Panc1 (cell line): ENCODE measurements around the gene ZNF469.

Experiments
- CTCF ChIP-seq: fragments of 450-650 bp; IDR thresholded peaks from 2 replicates; pipeline ENCODE4 v1.5.1; 2017; ENCODE audit warnings: mild to moderate bottlenecking
- REST ChIP-seq, 2 experiments: IDR thresholded peaks; 2 replicates each; pipeline ENCODE4 v1.6.1; 2011 to 2012; ENCODE audit warnings: low read depth in 2 of 2, control low read depth in 1 of 2, low read length in 1 of 2, mild to moderate bottlenecking in 1 of 2, moderate library complexity in 1 of 2; ENCODE audit not compliant: insufficient read depth in 1 of 2

- TF ChIP-seq CTCF (no peak), REST (IDR thresholded peaks at IDR 0.05; ENCODE audit: insufficient read depth in 1 of 2, low read depth in 2 of 2, low read length in 1 of 2) (no peak)
These were observed 38.5 kb downstream of the ZNF469 start for GRCh38 chr16:88421301-88421700.
